Heart right ventricle (tissue), 16 donors: ENCODE data around the gene PXDN. TPM values are rescaled to one million over a fixed set of nuclear protein-coding genes. Genes with fewer than 3 reads are reported as not detected.

ENCODE experiments used
- ATAC-seq, 8 donors: fragments of 200-7000 bp; cut with Tn5 transposase; one replicate each; pipeline ENCODE4 v1.9.1; 2020; ENCODE audit warnings: mild to moderate bottlenecking in 8 of 8, moderate library complexity in 8 of 8, moderate number of reproducible peaks in 1 of 8
- DNase-seq, 2 donors: peaks; one replicate each; pipeline ENCODE4 v3.0.0-alpha.2; 2020
- H3K27ac ChIP-seq, 10 donors: fragments of 200-600 bp; sonication (generic) in 2 of 10; one replicate each; pipeline versions ENCODE4 v1.5.0 to v1.8.0; 2020 to 2022; ENCODE audit warnings: mild to moderate bottlenecking in 3 of 10
- H3K27me3 ChIP-seq, 7 donors: fragments of 200-600 bp; one replicate each; pipeline ENCODE4 v1.8.0; 2021 to 2022; ENCODE audit warnings: mild to moderate bottlenecking in 2 of 7
- H3K36me3 ChIP-seq, 9 donors: fragments of 200-600 bp; sonication (generic) in 1 of 9; one replicate each; pipeline versions ENCODE4 v1.5.0 to v1.8.0; 2020 to 2022; ENCODE audit warnings: mild to moderate bottlenecking in 2 of 9
- H3K4me1 ChIP-seq, 9 donors: fragments of 200-600 bp; sonication (generic) in 1 of 9; one replicate each; pipeline versions ENCODE4 v1.5.0 to v1.8.0; 2020 to 2022; ENCODE audit warnings: mild to moderate bottlenecking in 4 of 9
- H3K4me3 ChIP-seq, 10 donors: fragments of 200-600 bp; sonication (generic) in 2 of 10; one replicate each; pipeline versions ENCODE4 v1.5.0 to v1.8.0; 2020 to 2022; ENCODE audit warnings: mild to moderate bottlenecking in 7 of 10, moderate library complexity in 2 of 10
- H3K9me3 ChIP-seq, 11 donors: fragments of 200-600 bp in 10 of 11; sonication (generic) in 2 of 11; one replicate each; pipeline versions ENCODE4 v1.5.0 to v1.8.0; 2013 to 2022; ENCODE audit warnings: mild to moderate bottlenecking in 2 of 11, control low read depth in 1 of 11, moderate library complexity in 1 of 11
- CTCF ChIP-seq, 9 donors: fragments of 200-600 bp; sonication (generic) in 2 of 9; IDR thresholded peaks; one replicate each; pipeline versions ENCODE4 v1.5.0 to v1.8.0; 2021 to 2022; ENCODE audit warnings: antibody characterized with exemption in 9 of 9, mild to moderate bottlenecking in 5 of 9, moderate library complexity in 1 of 9
- WGBS, 2 donors: extraction: QIAGEN DNeasy Blood & Tissue Kit; methylation state at CpG; one replicate each; pipeline ENCODE4 v1.1.7; 2013; ENCODE audit warnings: inconsistent platforms in 1 of 2; 5-methylcytosine and 5-hydroxymethylcytosine counted together
- intact Hi-C, 10 donors: fragments of 100-400 bp; cut with DNase I; formaldehyde crosslinking; loops; one replicate each; pipeline versions ENCODE4 v1.11.1 to v1.14.2; 2022
- polyA plus RNA-seq, 2 donors: library from polyadenylated mRNA; stranded (reverse); fragments of 200-250 nt; gene quantifications; one replicate each; pipeline ENCODE4 v1.2.3, GENCODE V29; 2013
- total RNA-seq, 10 donors: library from RNA; stranded (reverse); fragmentation: NEBNext Ultra II Directional in 3 of 10; extraction: Animal tissue kit (Norgen Biotek cat#: 25700) in 3 of 10; gene quantifications; one replicate each; pipeline versions ENCODE4 v1.2.1 to v1.2.4, GENCODE V29; 2021 to 2023
- donor health status: Arrhythmogenic right ventricular cardiomyopathy.
- donor health status: ischemic (EF 13 %, LVEDD 7.1; RV severe dilation, severe dysfunction).
- donor health status: healthy with polysubstance abuse.
- donor health status: DM: no; HTN: yes; CAD: no.
- donor health status: DM: no; HTN: no; CAD: no.
- donor health status: ischemic (EF 25% LVEDD 6.9; RV normal size, moderate dysfunction).
- donor health status: ischemic (EF 25% LVEDD 5.7; RV mildly dilated, moderate dysfunction).
- donor health status: healthy.
- donor health status: DM: yes; HTN: yes; CAD: no.
- donor health status: Ischemic cardiomyopathy.
- donor health status: ischemic (EF 35%, LVEDD 5.7; RV mildly dilated, moderate dysfunction).
- donor health status: nonischemic (EF 11% LVEDD 7.7; RV severe dilation, severe dysfunction).
- donor health status: DM: yes; HTN: yes; CAD: no.
- donor health status: PGD.
- donor health status: ischemic (EF 29% LVEDD 5.4; RV normal size, mild dysfunction).
- donor health status: nonischemic (EF 23%, LVEDD 6.1; RV moderate dilation, normal function).

Gene PXDN
- total and polyA plus RNA-seq, 12 donors: 7.8 to 65.0 (median 18.9) TPM

- peak in 3 of 8 donors; percentile 5 to 25 (median 14) for ATAC-seq
- no peak for TF ChIP-seq CTCF (IDR thresholded peaks at IDR 0.05)
- peaks cover 0 to 19% (median 4%) of the 10 kb centered on the region in 7 donors for H3K27me3 ChIP-seq
- WGBS, 2 donors: 68 to 71% methylated on average over 9 of the region's 9 CpGs
- peak overlapping the region in 9 of 10 donors; percentile 31 to 77 (median 61) for H3K27ac ChIP-seq
- H3K4me3 ChIP-seq: no peak overlapping the region
- peaks cover 0 to 73% (median 50%) of the 10 kb centered on the region in 9 donors for H3K4me1 ChIP-seq
- no peak for DNase-seq
- intact Hi-C loops: no loop called here
- peaks cover 0 to 6% (median 0%) of the 10 kb centered on the region in 9 donors for H3K36me3 ChIP-seq
- peaks cover 0 to 17% (median 6%) of the 10 kb centered on the region in 11 donors for H3K9me3 ChIP-seq
These were observed 4.9 kb downstream of the PXDN start for GRCh38 chr2:1739322-1739957.

GRCh38 chr2:1738646-1739302 lies 5.5 kb downstream of the PXDN start:
- peak in 1 of 2 donors; percentile 17 for DNase-seq
- Histone ChIP-seq H3K27ac (peak overlapping the region in 8 of 10 donors; percentile 38 to 77 (median 62)), H3K36me3 (peaks cover 0 to 6% (median 0%) of the 10 kb centered on the region in 9 donors), H3K9me3 (peaks cover 0 to 17% (median 6%) of the 10 kb centered on the region in 11 donors), H3K4me1 (peaks cover 0 to 73% (median 50%) of the 10 kb centered on the region in 9 donors), H3K4me3 (no peak overlapping the region), H3K27me3 (peaks cover 0 to 13% (median 0%) of the 10 kb centered on the region in 7 donors)
- whole genome bisulfite sequencing, 2 donors: 76 to 77% methylated on average over 19 of the region's 19 CpGs
- TF ChIP-seq CTCF (IDR thresholded peaks at IDR 0.05): no peak
- peak in 1 of 8 donors; percentile 15 for ATAC-seq
- intact Hi-C loops: no loop called here

- Histone ChIP-seq H3K4me1 (peaks cover 0 to 72% (median 50%) of the 10 kb centered on the region in 9 donors), H3K27ac (peak overlapping the region in 5 of 10 donors; percentile 28 to 77 (median 59)), H3K4me3 (no peak overlapping the region), H3K36me3 (peaks cover 0 to 9% (median 0%) of the 10 kb centered on the region in 9 donors), H3K9me3 (peaks cover 0 to 17% (median 6%) of the 10 kb centered on the region in 11 donors), H3K27me3 (peaks cover 0 to 10% (median 0%) of the 10 kb centered on the region in 7 donors)
- no peak for DNase-seq
- no peak for TF ChIP-seq CTCF (IDR thresholded peaks at IDR 0.05)
- WGBS, 2 donors: 81 to 82% methylated on average over 7 of the region's 7 CpGs
- intact Hi-C loops: no loop called here
- ATAC-seq: no peak
These were observed 6.2 kb downstream of the PXDN start for GRCh38 chr2:1738163-1738562.

- Histone ChIP-seq H3K27ac (peak overlapping the region in 4 of 10 donors; percentile 13 to 49 (median 40)), H3K27me3 (no peaks in the 10 kb centered on the region), H3K9me3 (peaks cover 0 to 16% (median 6%) of the 10 kb centered on the region in 11 donors), H3K4me1 (peaks cover 0 to 71% (median 46%) of the 10 kb centered on the region in 9 donors), H3K4me3 (no peak overlapping the region), H3K36me3 (peaks cover 0 to 7% (median 0%) of the 10 kb centered on the region in 9 donors)
- TF ChIP-seq CTCF (IDR thresholded peaks at IDR 0.05): no peak
- WGBS, 2 donors: 72 to 76% methylated on average over 17 of the region's 17 CpGs
- intact Hi-C loops: no loop called here
- DNase-seq (no peak), ATAC-seq (no peak)
These were observed 7.3 kb downstream of the PXDN start for GRCh38 chr2:1736997-1737480.
